Measurements from ENCODE around the gene BEND5.

Gene BEND5

DNA sequence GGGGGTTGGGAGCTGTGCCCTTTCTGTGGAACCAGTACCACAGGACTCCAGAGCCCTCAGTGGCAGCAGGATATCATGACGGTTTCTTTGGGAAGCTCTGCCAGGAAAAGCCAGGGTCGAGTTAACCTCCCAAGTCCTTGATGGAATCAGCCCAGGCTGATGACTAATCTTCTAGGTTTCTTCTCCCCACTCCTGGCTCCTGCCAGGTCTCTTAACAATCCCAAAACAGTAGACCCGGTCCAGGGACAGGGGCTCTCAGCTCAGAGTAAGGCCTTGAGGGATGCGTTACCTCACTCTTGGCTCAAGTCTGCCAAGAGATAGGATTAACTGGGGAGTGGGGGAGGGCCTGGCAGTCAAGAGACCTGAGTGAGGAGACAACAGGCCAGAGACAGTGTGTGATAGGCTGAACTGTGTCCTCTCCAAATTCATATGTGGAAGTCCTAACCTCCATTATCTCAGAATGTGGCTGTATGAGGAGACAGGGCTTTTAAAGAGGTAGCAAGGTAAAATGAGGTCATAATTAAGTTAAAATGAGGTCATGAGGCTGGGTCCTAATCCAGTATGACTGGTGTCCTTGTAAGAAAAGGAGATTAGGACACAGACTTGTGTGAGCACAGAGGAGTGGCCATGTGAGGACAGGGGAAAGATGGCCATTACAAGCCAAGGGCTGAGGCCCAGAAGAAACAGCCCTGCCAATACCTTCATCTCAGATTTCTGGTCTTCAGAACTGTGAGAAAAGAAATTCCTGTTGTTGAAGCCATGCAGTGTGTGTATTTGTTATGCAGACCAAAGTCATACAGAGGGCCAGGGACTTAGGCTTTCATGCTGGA is 95.0 kb downstream of the BEND5 start:
- no peak for DNase-seq (ENCODE audit: low read depth in 3 of 3)

- DNase-seq (ENCODE audit: low read depth in 3 of 3), result no peak
These were observed 96.2 kb downstream of the BEND5 start for GRCh38 chr1:48680411-48681035.

DNA sequence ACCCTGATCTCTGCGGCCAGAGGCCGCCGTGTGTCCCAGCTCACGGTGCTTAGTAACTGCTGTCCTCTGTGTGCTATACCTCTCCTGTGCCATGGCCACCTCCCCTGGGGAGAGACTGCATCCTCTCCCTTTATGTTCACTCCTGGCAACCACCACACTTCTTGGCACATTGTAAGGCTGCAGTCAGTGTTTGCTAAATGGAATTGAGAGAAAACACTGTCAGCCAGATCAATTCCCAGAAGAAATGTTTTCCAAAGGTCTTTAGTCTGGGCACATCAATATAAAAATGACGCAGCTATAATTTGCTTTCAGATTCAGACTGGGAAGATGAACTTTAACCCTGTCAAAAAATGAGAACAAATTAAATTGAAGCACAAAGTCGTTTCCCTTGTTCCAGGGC is 96.8 kb downstream of the BEND5 start:
- DNase-seq (ENCODE audit: low read depth in 3 of 3), result no peak

- DNase-seq (ENCODE audit: low read depth in 3 of 3), result no peak
These were observed 97.8 kb downstream of the BEND5 start for GRCh38 chr1:48678710-48679505.
